ENCODE data around the gene PRKCQ.

PRKCQ gene

DNA sequence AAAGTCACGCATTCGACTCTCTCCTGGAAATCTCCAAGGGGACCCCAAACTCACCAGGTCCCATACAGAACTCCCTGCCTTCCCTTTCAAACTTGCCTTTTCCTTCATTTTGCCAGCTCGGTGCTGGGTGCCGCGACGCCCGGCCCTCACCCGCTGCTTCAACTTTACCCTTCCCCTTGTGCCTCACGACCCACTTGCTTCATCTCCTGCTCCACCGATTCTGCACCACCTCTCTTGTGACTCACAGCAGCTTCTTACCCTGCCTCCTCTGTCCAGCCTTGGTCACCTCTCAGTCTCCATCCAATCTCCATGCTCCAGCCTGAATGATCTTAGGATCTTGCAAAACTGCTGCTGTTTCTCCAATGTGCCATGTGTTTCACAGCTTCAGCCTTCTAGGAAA lies 59.9 kb downstream of the PRKCQ start:
- Histone ChIP-seq H3K4me3 (ENCODE audit: low read length) (no peak overlapping the region), H3K27me3 (replicated peaks; ENCODE audit: insufficient read depth, low read length) (no peaks in the 10 kb centered on the region), H2AFZ (ENCODE audit: low read length) (no peak overlapping the region), H3K27ac (ENCODE audit: low read length) (no peak overlapping the region), H3K9ac (ENCODE audit: low read length) (no peak overlapping the region), H3K36me3 (replicated peaks; ENCODE audit: insufficient read depth, low read length) (no peaks in the 10 kb centered on the region), H4K20me1 (ENCODE audit: insufficient read depth, low read length) (no peaks in the 10 kb centered on the region), H3K4me2 (ENCODE audit: low read depth, low read length) (no peak overlapping the region), H3K9me3 (replicated peaks; ENCODE audit: insufficient read depth, low read length) (no peaks in the 10 kb centered on the region), H3F3A (ENCODE audit: insufficient read depth, low read length) (no peaks in the 10 kb centered on the region), H3K79me2 (ENCODE audit: low read length) (no peaks in the 10 kb centered on the region), H3K9me2 (replicated peaks; ENCODE audit: insufficient read depth, low read length) (no peaks in the 10 kb centered on the region), H3K4me1 (ENCODE audit: low read length) (no peaks in the 10 kb centered on the region)
- no peak for TF ChIP-seq EZH2phosphoT487 (IDR thresholded peaks at IDR 0.05; ENCODE audit: low read length)
- TF ChIP-seq, protein P1, sequence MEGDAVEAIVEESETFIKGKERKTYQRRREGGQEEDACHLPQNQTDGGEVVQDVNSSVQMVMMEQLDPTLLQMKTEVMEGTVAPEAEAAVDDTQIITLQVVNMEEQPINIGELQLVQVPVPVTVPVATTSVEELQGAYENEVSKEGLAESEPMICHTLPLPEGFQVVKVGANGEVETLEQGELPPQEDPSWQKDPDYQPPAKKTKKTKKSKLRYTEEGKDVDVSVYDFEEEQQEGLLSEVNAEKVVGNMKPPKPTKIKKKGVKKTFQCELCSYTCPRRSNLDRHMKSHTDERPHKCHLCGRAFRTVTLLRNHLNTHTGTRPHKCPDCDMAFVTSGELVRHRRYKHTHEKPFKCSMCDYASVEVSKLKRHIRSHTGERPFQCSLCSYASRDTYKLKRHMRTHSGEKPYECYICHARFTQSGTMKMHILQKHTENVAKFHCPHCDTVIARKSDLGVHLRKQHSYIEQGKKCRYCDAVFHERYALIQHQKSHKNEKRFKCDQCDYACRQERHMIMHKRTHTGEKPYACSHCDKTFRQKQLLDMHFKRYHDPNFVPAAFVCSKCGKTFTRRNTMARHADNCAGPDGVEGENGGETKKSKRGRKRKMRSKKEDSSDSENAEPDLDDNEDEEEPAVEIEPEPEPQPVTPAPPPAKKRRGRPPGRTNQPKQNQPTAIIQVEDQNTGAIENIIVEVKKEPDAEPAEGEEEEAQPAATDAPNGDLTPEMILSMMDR (IDR thresholded peaks at IDR 0.05; ENCODE audit: low read length) = no peak
- no peak for TF ChIP-seq EZH2 (optimal IDR thresholded peaks at IDR 0.05; ENCODE audit: low read depth, low read length)
- DNase-seq = no peak

DNA sequence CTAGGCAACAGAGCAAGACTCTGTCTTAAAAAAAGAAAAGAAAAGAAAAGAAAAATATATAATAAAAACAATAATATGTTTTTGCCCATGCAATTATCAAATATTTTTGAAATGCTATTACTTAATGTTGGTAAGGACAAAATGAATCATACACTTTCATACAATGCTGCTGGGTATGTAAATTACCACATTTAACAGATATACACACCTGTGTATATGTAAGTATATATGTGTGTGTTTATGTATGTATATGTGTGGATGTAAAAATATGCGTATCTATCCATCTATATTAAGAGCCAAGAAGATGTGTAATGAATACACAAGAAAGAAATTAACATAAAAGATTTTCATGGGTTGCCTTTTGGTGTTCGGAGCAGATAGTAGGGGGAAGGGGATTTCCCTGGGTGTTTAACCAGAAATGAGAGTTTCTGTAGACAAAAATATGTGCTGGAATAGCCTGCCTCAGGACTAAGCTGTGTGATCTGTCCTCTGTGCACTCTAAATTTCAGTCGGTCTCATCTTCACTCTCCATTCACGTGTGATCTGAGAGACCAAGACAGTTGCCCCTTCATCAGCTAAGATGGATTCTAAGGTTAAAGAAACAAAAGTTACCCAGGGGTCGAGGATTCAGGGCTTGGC lies 61.2 kb downstream of the PRKCQ start:
- H3K4me1 ChIP-seq (ENCODE audit: low read length) = no peaks in the 10 kb centered on the region
- no peaks in the 10 kb centered on the region for H3K9me3 ChIP-seq (replicated peaks; ENCODE audit: insufficient read depth, low read length)
- no peak overlapping the region for H3K4me2 ChIP-seq (ENCODE audit: low read depth, low read length)
- no peaks in the 10 kb centered on the region for H3K27me3 ChIP-seq (replicated peaks; ENCODE audit: insufficient read depth, low read length)
- no peak overlapping the region for H3K9ac ChIP-seq (ENCODE audit: low read length)
- H3K4me3 ChIP-seq (ENCODE audit: low read length) = no peak overlapping the region
- no peak overlapping the region for H2AFZ ChIP-seq (ENCODE audit: low read length)
- H3K36me3 ChIP-seq (replicated peaks; ENCODE audit: insufficient read depth, low read length) = no peaks in the 10 kb centered on the region
- H4K20me1 ChIP-seq (ENCODE audit: insufficient read depth, low read length) = no peaks in the 10 kb centered on the region
- H3F3A ChIP-seq (ENCODE audit: insufficient read depth, low read length) = no peaks in the 10 kb centered on the region
- TF ChIP-seq EZH2phosphoT487 (IDR thresholded peaks at IDR 0.05; ENCODE audit: low read length) (no peak), EZH2 (optimal IDR thresholded peaks at IDR 0.05; ENCODE audit: low read depth, low read length) (no peak)
- TF ChIP-seq, protein P1 (IDR thresholded peaks at IDR 0.05; ENCODE audit: low read length) = no peak
- H3K79me2 ChIP-seq (ENCODE audit: low read length) = no peaks in the 10 kb centered on the region
- no peak overlapping the region for H3K27ac ChIP-seq (ENCODE audit: low read length)
- no peaks in the 10 kb centered on the region for H3K9me2 ChIP-seq (replicated peaks; ENCODE audit: insufficient read depth, low read length)
- no peak for DNase-seq

DNA sequence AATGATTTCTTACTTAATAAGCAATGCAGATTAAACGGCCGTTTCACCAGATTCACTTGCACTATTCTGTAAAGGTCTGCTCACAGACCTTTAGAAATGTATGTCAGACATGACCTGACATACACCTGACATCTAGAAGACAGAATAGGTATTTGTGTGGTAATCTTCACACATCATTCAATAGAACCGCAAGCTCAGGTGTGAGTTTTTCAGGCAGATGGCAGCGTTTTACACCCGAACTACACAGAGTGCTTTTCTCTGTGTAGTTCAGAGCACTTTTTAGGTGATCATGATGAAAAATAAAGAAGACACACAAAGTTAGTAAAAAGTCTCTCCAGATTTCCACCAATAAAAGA lies 63.2 kb downstream of the PRKCQ start:
- no peak overlapping the region for H3K9ac ChIP-seq (ENCODE audit: low read length)
- no peak overlapping the region for H2AFZ ChIP-seq (ENCODE audit: low read length)
- H3K27me3 ChIP-seq (replicated peaks; ENCODE audit: insufficient read depth, low read length) = no peaks in the 10 kb centered on the region
- H3K4me1 ChIP-seq (ENCODE audit: low read length) = no peaks in the 10 kb centered on the region
- no peak overlapping the region for H3K27ac ChIP-seq (ENCODE audit: low read length)
- H3K36me3 ChIP-seq (replicated peaks; ENCODE audit: insufficient read depth, low read length) = no peaks in the 10 kb centered on the region
- TF ChIP-seq EZH2 (optimal IDR thresholded peaks at IDR 0.05; ENCODE audit: low read depth, low read length) (no peak), EZH2phosphoT487 (IDR thresholded peaks at IDR 0.05; ENCODE audit: low read length) (no peak)
- TF ChIP-seq, protein P1 (IDR thresholded peaks at IDR 0.05; ENCODE audit: low read length) = no peak
- H3K4me3 ChIP-seq (ENCODE audit: low read length) = no peak overlapping the region
- no peaks in the 10 kb centered on the region for H3K9me2 ChIP-seq (replicated peaks; ENCODE audit: insufficient read depth, low read length)
- no peaks in the 10 kb centered on the region for H3F3A ChIP-seq (ENCODE audit: insufficient read depth, low read length)
- no peaks in the 10 kb centered on the region for H3K79me2 ChIP-seq (ENCODE audit: low read length)
- H3K4me2 ChIP-seq (ENCODE audit: low read depth, low read length) = no peak overlapping the region
- no peaks in the 10 kb centered on the region for H4K20me1 ChIP-seq (ENCODE audit: insufficient read depth, low read length)
- no peak for DNase-seq
- no peaks in the 10 kb centered on the region for H3K9me3 ChIP-seq (replicated peaks; ENCODE audit: insufficient read depth, low read length)

All from MM.1S (cell line).